Esophagus muscularis mucosa (tissue), 4 donors: ENCODE data around the gene ARSK. TPM values are rescaled to one million over a fixed set of nuclear protein-coding genes. Genes with fewer than 3 reads are reported as not detected.

ENCODE experiments used
- DNase-seq: peaks from one replicate; pipeline ENCODE4 v3.0.0-alpha.2; 2017; ENCODE audit errors: extremely low spot score
- H3K27ac ChIP-seq, 4 donors: fragments of 200-600 bp; sonication (generic); replicated peaks in 1 of 4; 1 replicate in 3 of 4; 2 replicates in 1 of 4; pipeline ENCODE4 v1.5.1; 2016 to 2019; ENCODE audit warnings: mild to moderate bottlenecking in 1 of 4
- H3K27me3 ChIP-seq, 4 donors: fragments of 200-600 bp; sonication (generic); one replicate each; pipeline versions ENCODE4 v1.5.1 to v1.6.0; 2016 to 2019
- H3K36me3 ChIP-seq, 4 donors: fragments of 200-600 bp; sonication (generic); one replicate each; pipeline ENCODE4 v1.5.1; 2016 to 2019
- H3K4me1 ChIP-seq, 4 donors: fragments of 200-600 bp; sonication (generic); one replicate each; pipeline ENCODE4 v1.5.1; 2016 to 2019
- H3K4me3 ChIP-seq, 4 donors: fragments of 200-600 bp; sonication (generic); 1 replicate in 2 of 4; 2 replicates in 2 of 4; pipeline ENCODE4 v1.5.1; 2016 to 2019; ENCODE audit warnings: mild to moderate bottlenecking in 4 of 4, moderate library complexity in 1 of 4
- H3K9me3 ChIP-seq, 4 donors: fragments of 200-600 bp; sonication (generic); 1 replicate in 3 of 4; 2 replicates in 1 of 4; pipeline ENCODE4 v1.5.1; 2016 to 2019
- CTCF ChIP-seq, 3 experiments: fragments of 200-600 bp in 2 of 3; fragments of 450-650 bp in 1 of 3; sonication (generic) in 2 of 3; IDR thresholded peaks; one replicate each; pipeline ENCODE4 v1.5.1; 2017 to 2019; ENCODE audit warnings: antibody characterized with exemption in 3 of 3, mild to moderate bottlenecking in 2 of 3, moderate library complexity in 1 of 3
- EP300 ChIP-seq: sonication (generic); formaldehyde crosslinking; IDR thresholded peaks from one replicate; pipeline ENCODE4 v1.6.1; 2017; ENCODE audit warnings: antibody characterized with exemption
- POLR2A ChIP-seq: fragments of 450-650 bp; IDR thresholded peaks from one replicate; pipeline ENCODE4 v1.6.1; 2017; ENCODE audit warnings: antibody characterized with exemption, moderate library complexity, mild to moderate bottlenecking, low read depth
- POLR2AphosphoS5 ChIP-seq, 2 donors: sonication (generic); formaldehyde crosslinking; IDR thresholded peaks; one replicate each; pipeline ENCODE4 v1.6.1; 2017; ENCODE audit warnings: antibody characterized with exemption in 2 of 2
- WGBS: methylation state at CpG from one replicate; pipeline ENCODE4 v1.1.5; 2018; 5-methylcytosine and 5-hydroxymethylcytosine counted together
- intact Hi-C: fragments of 100-400 bp; cut with DNase I; formaldehyde crosslinking; loops from one replicate; pipeline ENCODE4 v1.15.1; 2023
- small RNA-seq, 3 donors: library from RNA; depleted of rRNA; stranded (forward); fragments of <200 nt; gene quantifications; one replicate each; pipeline ENCODE3, GENCODE V24; 2016
- total RNA-seq, 4 donors: library from RNA; depleted of rRNA; stranded (reverse); fragments of >200 nt; gene quantifications; one replicate each; pipeline versions ENCODE4 v1.1.0 to v1.2.1, GENCODE V29; 2016

ARSK gene
- total RNA-seq, 4 donors from 2014 or later = 5.0 to 7.3 (median 6.7) TPM

- H3K4me1 ChIP-seq = peaks cover under 1 to 2% (median 1%) of the 10 kb centered on the region in 4 donors
- no peaks in the 10 kb centered on the region for H3K9me3 ChIP-seq
- H3K36me3 ChIP-seq = peaks cover 0 to 15% (median 0%) of the 10 kb centered on the region in 4 donors
- no peak overlapping the region for H3K27ac ChIP-seq
- no peak overlapping the region for H3K4me3 ChIP-seq
- intact Hi-C loops = no loop called here
- peak; percentile 37 for DNase-seq
- 79% methylated on average over 1 of the region's 1 CpG for WGBS
- TF ChIP-seq EP300 = no peak
- no peak for TF ChIP-seq POLR2AphosphoS5 (IDR thresholded peaks at IDR 0.05)
- no peak for TF ChIP-seq POLR2A
- TF ChIP-seq CTCF (IDR thresholded peaks at IDR 0.05) = no peak
- no peaks in the 10 kb centered on the region for H3K27me3 ChIP-seq
Measured at GRCh38 chr5:95652849-95653248, 97.9 kb downstream of the ARSK start.

GRCh38 chr5:95654196-95654595 lies 99.3 kb downstream of the ARSK start:
- Histone ChIP-seq H3K27me3 (no peaks in the 10 kb centered on the region), H3K27ac (no peak overlapping the region), H3K36me3 (peaks cover 0 to 15% (median 0%) of the 10 kb centered on the region in 4 donors), H3K4me1 (no peaks in the 10 kb centered on the region), H3K9me3 (no peaks in the 10 kb centered on the region), H3K4me3 (no peak overlapping the region)
- intact Hi-C loops = no loop called here
- WGBS = 95% methylated on average over 3 of the region's 3 CpGs
- DNase-seq = no peak
- TF ChIP-seq CTCF (IDR thresholded peaks at IDR 0.05) (no peak), EP300 (no peak)

Small RNA genes lying within 50 kb of the gene (small RNA-seq; reads per million reads assigned to genes)
- gene RNU6-308P = 0 reads per million in 3 donors

Other genes with a start within 250 kb of the ARSK start
- gene FAM81B, start 163.7 kb upstream of the ARSK start, total RNA-seq = not detected
- 10 to 100 TPM; 46.6 to 76.8 (median 55.2) TPM for gene SKIC3, start 124 bp upstream of the ARSK start, total RNA-seq
- gene GPR150, start 65.0 kb downstream of the ARSK start, total RNA-seq = 1 to 10 TPM in 1 of 4 donors, under 1 TPM in 2, not detected in 1; 0.42 to 1.1 (median 0.92) TPM
- 1 to 10 TPM in 1 of 4 donors, under 1 TPM in 3; 0.63 to 1.7 (median 0.84) TPM for gene RFESD, start 91.7 kb downstream of the ARSK start, total RNA-seq
- not detected for gene SPATA9, start 127.9 kb downstream of the ARSK start, total RNA-seq
- 100 to 1,000 TPM in 1 of 4 donors, 10 to 100 TPM in 3; 72.9 to 165 (median 89.2) TPM for gene RHOBTB3, start 176.2 kb downstream of the ARSK start, total RNA-seq